Ascending aorta (tissue), 2 donors: Measurements from ENCODE around the gene CEP41. TPM values are rescaled to one million over a fixed set of nuclear protein-coding genes. Genes with fewer than 3 reads are reported as not detected.

Experiments
- DNase-seq, 2 donors: peaks; one replicate each; pipeline ENCODE4 v3.0.0-alpha.2; 2019; ENCODE audit warnings: low spot score in 2 of 2
- H3K27ac ChIP-seq, 2 donors: fragments of 200-600 bp; sonication (generic); one replicate each; pipeline ENCODE4 v1.5.1; 2016 to 2017; ENCODE audit warnings: mild to moderate bottlenecking in 1 of 2
- H3K27me3 ChIP-seq: fragments of 200-600 bp; sonication (generic); one replicate; pipeline ENCODE4 v1.5.1; 2017
- H3K36me3 ChIP-seq, 2 donors: fragments of 200-600 bp; sonication (generic); one replicate each; pipeline ENCODE4 v1.5.1; 2016
- H3K4me1 ChIP-seq, 2 donors: fragments of 200-600 bp; sonication (generic); one replicate each; pipeline ENCODE4 v1.5.1; 2016 to 2017; ENCODE audit warnings: mild to moderate bottlenecking in 1 of 2
- H3K4me3 ChIP-seq, 2 donors: fragments of 200-600 bp; sonication (generic); one replicate each; pipeline ENCODE4 v1.5.1; 2016 to 2017; ENCODE audit warnings: mild to moderate bottlenecking in 1 of 2
- H3K9me3 ChIP-seq, 2 donors: fragments of 200-600 bp; sonication (generic); one replicate each; pipeline ENCODE4 v1.5.1; 2016
- CTCF ChIP-seq, 3 experiments: fragments of 200-600 bp in 2 of 3; fragments of 450-650 bp in 1 of 3; sonication (generic) in 2 of 3; IDR thresholded peaks; one replicate each; pipeline ENCODE4 v1.5.1; 2016 to 2019; ENCODE audit warnings: antibody characterized with exemption in 3 of 3, mild to moderate bottlenecking in 1 of 3, moderate library complexity in 1 of 3
- intact Hi-C: fragments of 100-400 bp; cut with DNase I; formaldehyde crosslinking; loops from one replicate; pipeline ENCODE4 v1.15.1; 2023
- total RNA-seq: library from RNA; depleted of rRNA; stranded (reverse); fragments of >200 nt; gene quantifications from one replicate; pipeline ENCODE4 v1.1.0, GENCODE V29; 2016

CEP41 gene
- total RNA-seq, 1 donor from 2014 or later = 4.3 TPM

GRCh38 chr7:130478991-130479390 is 38.2 kb upstream of the CEP41 start:
- Histone ChIP-seq H3K9me3 (peaks cover 0 to 7% of the 10 kb centered on the region in 2 donors), H3K4me3 (no peak overlapping the region), H3K27ac (no peak overlapping the region), H3K27me3 (no peaks in the 10 kb centered on the region), H3K36me3 (no peaks in the 10 kb centered on the region), H3K4me1 (no peaks in the 10 kb centered on the region)
- intact Hi-C loops = no loop called here
- no peak for DNase-seq
- no peak for TF ChIP-seq CTCF (IDR thresholded peaks at IDR 0.05)

- no peaks in the 10 kb centered on the region for H3K27me3 ChIP-seq
- H3K4me1 ChIP-seq = no peaks in the 10 kb centered on the region
- no peak for TF ChIP-seq CTCF (IDR thresholded peaks at IDR 0.05)
- intact Hi-C loops = no loop called here
- H3K4me3 ChIP-seq = no peak overlapping the region
- H3K9me3 ChIP-seq = peaks cover 0 to 7% of the 10 kb centered on the region in 2 donors
- DNase-seq = no peak
- H3K36me3 ChIP-seq = no peaks in the 10 kb centered on the region
- no peak overlapping the region for H3K27ac ChIP-seq
Observed at GRCh38 chr7:130476297-130477150, 35.7 kb upstream of the CEP41 start.

GRCh38 chr7:130475776-130476175 is 35.0 kb upstream of the CEP41 start:
- no peak for DNase-seq
- intact Hi-C loops = no loop called here
- no peak overlapping the region for H3K27ac ChIP-seq
- no peaks in the 10 kb centered on the region for H3K36me3 ChIP-seq
- H3K9me3 ChIP-seq = peaks cover 0 to 7% of the 10 kb centered on the region in 2 donors
- H3K4me3 ChIP-seq = no peak overlapping the region
- TF ChIP-seq CTCF (IDR thresholded peaks at IDR 0.05) = no peak
- H3K4me1 ChIP-seq = no peaks in the 10 kb centered on the region
- H3K27me3 ChIP-seq = no peaks in the 10 kb centered on the region

GRCh38 chr7:130473876-130474275 is 33.1 kb upstream of the CEP41 start:
- Histone ChIP-seq H3K9me3 (peaks cover 0 to 5% of the 10 kb centered on the region in 2 donors), H3K27ac (no peak overlapping the region), H3K4me1 (no peaks in the 10 kb centered on the region), H3K27me3 (no peaks in the 10 kb centered on the region), H3K36me3 (no peaks in the 10 kb centered on the region), H3K4me3 (no peak overlapping the region)
- no peak for TF ChIP-seq CTCF (IDR thresholded peaks at IDR 0.05)
- intact Hi-C loops = no loop called here
- DNase-seq = no peak

GRCh38 chr7:130473289-130473688 is 32.5 kb upstream of the CEP41 start:
- intact Hi-C loops = no loop called here
- no peak for DNase-seq

More at GRCh38 chr7:130473289-130473688, 32.5 kb upstream of the CEP41 start:
- no peak for TF ChIP-seq CTCF (IDR thresholded peaks at IDR 0.05)
- H3K4me3 ChIP-seq = no peak overlapping the region
- no peaks in the 10 kb centered on the region for H3K27me3 ChIP-seq
- no peaks in the 10 kb centered on the region for H3K4me1 ChIP-seq
- no peak overlapping the region for H3K27ac ChIP-seq
- H3K9me3 ChIP-seq = no peaks in the 10 kb centered on the region
- no peaks in the 10 kb centered on the region for H3K36me3 ChIP-seq
